Gastroesophageal sphincter (tissue), 4 donors: ENCODE data around the gene RERE. TPM values are rescaled to one million over a fixed set of nuclear protein-coding genes. Genes with fewer than 3 reads are reported as not detected.

Source experiments
- ATAC-seq: fragments of 150-250 bp; one replicate; pipeline ENCODE4 v1.9.1; 2016; ENCODE audit warnings: mild to moderate bottlenecking, moderate library complexity
- H3K27ac ChIP-seq, 4 donors: fragments of 200-600 bp; sonication (generic) in 3 of 4; 1 replicate in 3 of 4; 2 replicates in 1 of 4; pipeline ENCODE4 v1.5.1; 2016 to 2019
- H3K27me3 ChIP-seq: fragments of 200-600 bp; sonication (generic); one replicate; pipeline ENCODE4 v1.5.1; 2019
- H3K36me3 ChIP-seq, 2 donors: fragments of 200-600 bp; sonication (generic); one replicate each; pipeline ENCODE4 v1.5.1; 2019; ENCODE audit warnings: control low read depth in 1 of 2
- H3K4me1 ChIP-seq, 3 donors: fragments of 200-600 bp; sonication (generic); 1 replicate in 2 of 3; 2 replicates in 1 of 3; pipeline ENCODE4 v1.5.1; 2016 to 2019; ENCODE audit warnings: control low read depth in 2 of 3
- H3K4me3 ChIP-seq, 2 donors: fragments of 200-600 bp; sonication (generic); one replicate each; pipeline ENCODE4 v1.5.1; 2019; ENCODE audit warnings: mild to moderate bottlenecking in 1 of 2, moderate library complexity in 1 of 2
- H3K9me3 ChIP-seq, 3 donors: fragments of 200-600 bp; sonication (generic); one replicate each; pipeline ENCODE4 v1.5.1; 2017 to 2019; ENCODE audit warnings: control low read depth in 2 of 3
- EP300 ChIP-seq: sonication (generic); formaldehyde crosslinking; IDR thresholded peaks from one replicate; pipeline ENCODE4 v1.6.1; 2017; ENCODE audit warnings: antibody characterized with exemption, mild to moderate bottlenecking
- POLR2A ChIP-seq, 2 donors: fragments of 450-650 bp; IDR thresholded peaks; one replicate each; pipeline ENCODE4 v1.6.1; 2017; ENCODE audit warnings: antibody characterized with exemption in 2 of 2, mild to moderate bottlenecking in 2 of 2, moderate library complexity in 1 of 2
- POLR2AphosphoS5 ChIP-seq: sonication (generic); formaldehyde crosslinking; IDR thresholded peaks from one replicate; pipeline ENCODE4 v1.6.1; 2017; ENCODE audit warnings: antibody characterized with exemption
- WGBS, 2 donors: methylation state at CpG; one replicate each; pipeline ENCODE4 v1.1.5; 2018; ENCODE audit warnings: low coverage in 1 of 2; 5-methylcytosine and 5-hydroxymethylcytosine counted together
- total RNA-seq, 4 donors: library from RNA; depleted of rRNA; stranded (reverse); fragments of >200 nt; gene quantifications; one replicate each; pipeline ENCODE4 v1.1.0, GENCODE V29; 2016
- TF ChIP-seq, protein P1 (sequence below), 4 experiments: fragments of 200-600 bp in 2 of 4; fragments of 450-650 bp in 2 of 4; sonication (generic) in 1 of 4; IDR thresholded peaks; one replicate each; pipeline ENCODE4 v1.5.1; 2017 to 2019; ENCODE audit warnings: antibody characterized with exemption in 4 of 4, mild to moderate bottlenecking in 2 of 4, moderate library complexity in 2 of 4

The RERE gene
- total RNA-seq, 4 donors from 2014 or later = 112 to 212 (median 139) TPM

DNA sequence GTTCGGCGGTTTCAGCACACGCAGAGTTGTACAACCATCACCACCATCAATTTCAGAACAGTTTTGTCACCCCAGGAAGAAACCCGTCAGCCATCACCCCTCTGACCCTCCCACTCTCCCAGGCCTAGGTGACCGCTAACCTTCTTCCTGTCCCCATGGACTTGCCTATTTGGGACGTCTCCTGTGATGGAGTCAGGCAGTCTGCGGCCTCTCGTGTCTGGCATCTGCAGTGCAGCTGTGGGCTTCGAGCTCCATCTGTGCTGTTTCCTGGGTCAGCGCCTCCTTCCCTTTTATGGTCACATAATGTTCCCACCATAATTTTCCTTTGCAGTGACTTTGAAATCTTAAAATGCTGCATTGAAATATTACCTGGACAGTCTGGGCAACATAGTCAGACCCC lies 475.1 kb downstream of the RERE start:
- ATAC-seq = no peak
- Histone ChIP-seq H3K9me3 (no peaks in the 10 kb centered on the region), H3K27ac (peak overlapping the region in 3 of 4 donors; percentile 73 to 90 (median 89)), H3K36me3 (peaks cover 0 to 32% of the 10 kb centered on the region in 2 donors), H3K4me3 (no peak overlapping the region), H3K27me3 (no peaks in the 10 kb centered on the region), H3K4me1 (peaks cover 0 to 34% (median 16%) of the 10 kb centered on the region in 3 donors)
- 85 to 86% methylated on average over 6 to 10 of the region's 10 CpGs for WGBS, 2 donors
- TF ChIP-seq POLR2AphosphoS5 = no peak
- TF ChIP-seq, protein P1, sequence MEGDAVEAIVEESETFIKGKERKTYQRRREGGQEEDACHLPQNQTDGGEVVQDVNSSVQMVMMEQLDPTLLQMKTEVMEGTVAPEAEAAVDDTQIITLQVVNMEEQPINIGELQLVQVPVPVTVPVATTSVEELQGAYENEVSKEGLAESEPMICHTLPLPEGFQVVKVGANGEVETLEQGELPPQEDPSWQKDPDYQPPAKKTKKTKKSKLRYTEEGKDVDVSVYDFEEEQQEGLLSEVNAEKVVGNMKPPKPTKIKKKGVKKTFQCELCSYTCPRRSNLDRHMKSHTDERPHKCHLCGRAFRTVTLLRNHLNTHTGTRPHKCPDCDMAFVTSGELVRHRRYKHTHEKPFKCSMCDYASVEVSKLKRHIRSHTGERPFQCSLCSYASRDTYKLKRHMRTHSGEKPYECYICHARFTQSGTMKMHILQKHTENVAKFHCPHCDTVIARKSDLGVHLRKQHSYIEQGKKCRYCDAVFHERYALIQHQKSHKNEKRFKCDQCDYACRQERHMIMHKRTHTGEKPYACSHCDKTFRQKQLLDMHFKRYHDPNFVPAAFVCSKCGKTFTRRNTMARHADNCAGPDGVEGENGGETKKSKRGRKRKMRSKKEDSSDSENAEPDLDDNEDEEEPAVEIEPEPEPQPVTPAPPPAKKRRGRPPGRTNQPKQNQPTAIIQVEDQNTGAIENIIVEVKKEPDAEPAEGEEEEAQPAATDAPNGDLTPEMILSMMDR (IDR thresholded peaks at IDR 0.05) = peak in 2 of 4 experiments; percentile 14 to 25

DNA sequence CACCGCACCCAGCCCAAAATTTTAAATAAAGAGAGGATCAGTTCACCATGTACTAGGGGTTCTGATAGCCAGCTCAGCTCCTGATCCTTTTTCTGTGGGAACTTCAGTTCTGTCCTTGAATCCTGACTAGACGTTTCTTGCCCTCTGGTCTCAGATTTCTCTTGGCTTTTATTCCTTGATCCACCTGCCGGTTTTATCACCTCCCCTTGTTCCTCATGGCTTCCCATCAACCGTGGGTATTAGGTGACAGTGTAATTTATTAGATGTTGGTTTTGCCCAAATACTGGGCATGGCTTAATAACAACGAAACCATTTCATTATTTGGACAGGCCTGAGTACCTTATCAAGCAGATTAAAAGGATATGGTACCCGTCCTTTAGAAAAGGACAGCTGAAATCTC lies 477.0 kb downstream of the RERE start:
- no peaks in the 10 kb centered on the region for H3K27me3 ChIP-seq
- ATAC-seq = no peak
- H3K4me1 ChIP-seq = peaks cover 0 to 25% (median 16%) of the 10 kb centered on the region in 3 donors
- TF ChIP-seq POLR2A (IDR thresholded peaks at IDR 0.05) = no peak
- TF ChIP-seq, protein P1 (IDR thresholded peaks at IDR 0.05) = no peak
- TF ChIP-seq POLR2AphosphoS5 = no peak
- no peak for TF ChIP-seq EP300
- peaks cover 0 to 50% of the 10 kb centered on the region in 2 donors for H3K36me3 ChIP-seq
- H3K9me3 ChIP-seq = no peaks in the 10 kb centered on the region
- 94% methylated on average over 4 to 5 of the region's 6 CpGs for WGBS, 2 donors
- H3K27ac ChIP-seq = peak overlapping the region in 1 of 4 donors; percentile 89
- no peak overlapping the region for H3K4me3 ChIP-seq

DNA sequence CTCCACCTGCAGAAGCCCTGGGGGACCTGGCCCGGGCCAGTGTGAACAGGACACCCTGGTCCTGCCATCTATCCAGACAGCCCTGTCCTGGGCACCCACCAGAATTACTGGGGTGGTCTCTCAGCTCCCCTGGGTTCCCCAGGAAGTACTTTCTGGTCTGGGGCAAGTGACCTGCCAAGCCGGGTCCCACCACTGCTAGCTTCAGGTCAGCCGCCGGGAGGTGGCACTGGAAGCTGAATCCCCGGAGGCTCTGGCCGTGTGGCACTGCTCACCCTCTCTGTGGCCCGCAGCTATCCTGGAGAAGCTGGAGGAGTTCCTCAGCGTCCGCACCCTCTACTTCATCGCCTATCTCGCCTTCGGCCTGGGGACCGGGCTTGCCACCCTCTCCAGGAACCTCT lies 478.2 kb downstream of the RERE start:
- no peak overlapping the region for H3K4me3 ChIP-seq
- H3K4me1 ChIP-seq = peaks cover 0 to 22% (median 14%) of the 10 kb centered on the region in 3 donors
- 92% methylated on average over 6 of the region's 13 CpGs; no CpG with 5 or more reads in 1 of the 2 donors for WGBS, 2 donors
- no peak overlapping the region for H3K27ac ChIP-seq
- peaks cover 0 to 62% of the 10 kb centered on the region in 2 donors for H3K36me3 ChIP-seq
- no peak for ATAC-seq
- TF ChIP-seq POLR2A (IDR thresholded peaks at IDR 0.05) = no peak
- no peak for TF ChIP-seq EP300
- TF ChIP-seq POLR2AphosphoS5 = no peak
- TF ChIP-seq, protein P1 (IDR thresholded peaks at IDR 0.05) = no peak
- H3K9me3 ChIP-seq = no peaks in the 10 kb centered on the region
- no peaks in the 10 kb centered on the region for H3K27me3 ChIP-seq

DNA sequence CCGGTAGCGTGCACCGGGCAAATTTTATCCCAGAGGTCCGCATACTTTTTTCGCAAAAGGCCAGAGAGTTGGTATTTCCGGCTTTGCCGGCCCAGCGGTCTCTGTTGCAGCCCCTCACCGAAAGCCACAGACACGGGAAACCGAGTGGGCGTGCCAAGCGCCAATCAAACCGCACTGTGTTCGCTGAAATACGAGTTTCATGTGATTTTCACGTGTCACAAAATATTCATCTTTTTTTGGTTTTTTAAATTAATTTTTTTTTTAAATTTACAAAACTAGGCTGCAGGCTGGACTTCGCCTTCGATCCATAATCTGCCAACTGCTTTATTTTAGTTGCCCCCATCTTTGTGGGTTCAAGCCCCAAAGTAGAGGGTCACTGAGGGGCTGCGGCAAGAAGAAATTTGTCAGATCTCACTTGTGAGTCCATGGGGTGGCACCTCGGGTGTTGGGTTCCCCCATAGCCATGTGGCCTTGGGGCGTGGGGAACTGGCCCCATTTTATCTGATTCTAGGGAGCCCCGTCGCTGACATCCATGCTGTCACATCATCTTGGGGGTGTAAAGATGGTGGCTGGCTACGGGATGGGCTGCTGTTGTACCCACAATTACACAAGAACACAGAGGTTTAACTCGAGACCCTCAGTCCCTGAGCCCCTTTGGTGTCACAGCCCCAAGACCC lies 478.8 kb downstream of the RERE start:
- 94 to 96% methylated on average over 8 to 22 of the region's 26 CpGs for WGBS, 2 donors
- peaks cover 0 to 17% (median 9%) of the 10 kb centered on the region in 3 donors for H3K4me1 ChIP-seq
- ATAC-seq = no peak
- no peak overlapping the region for H3K4me3 ChIP-seq
- H3K27ac ChIP-seq = no peak overlapping the region
- peaks cover 0 to 68% of the 10 kb centered on the region in 2 donors for H3K36me3 ChIP-seq
- H3K9me3 ChIP-seq = no peaks in the 10 kb centered on the region
- TF ChIP-seq POLR2A (IDR thresholded peaks at IDR 0.05) (no peak), POLR2AphosphoS5 (no peak), EP300 (no peak)
- TF ChIP-seq, protein P1 (IDR thresholded peaks at IDR 0.05) = no peak
- no peaks in the 10 kb centered on the region for H3K27me3 ChIP-seq
